Naive thymus-derived CD8-positive, alpha-beta T cell (primary cell): ENCODE data around the gene TTC28. TPM values are rescaled to one million over a fixed set of nuclear protein-coding genes. Genes with fewer than 3 reads are reported as not detected.

Experiments used
- ATAC-seq, 2 donors: fragments of 150-1000 bp; cut with Tn5 transposase in 1 of 2; sonication (Bioruptor Pico), chemical (Tn5 transposase) in 1 of 2; 1 replicate in 1 of 2; 2 replicates in 1 of 2; pipeline ENCODE4 v1.10.0; 2021; ENCODE audit warnings: mild to moderate bottlenecking in 2 of 2, moderate library complexity in 2 of 2
- POLR2A ChIA-PET: fragments of 350-600 bp; sonication (Branson Sonifier 250); formaldehyde crosslinking; loops from one replicate; lab custom pipeline; 2021; ENCODE audit warnings: antibody characterized with exemption; lab: Charles Lee
- DNase-seq, 10 donors: peaks; one replicate each; pipeline versions ENCODE4 v3.0.0 to v3.0.0-alpha.2; 2020 to 2022
- H3K27ac Mint-ChIP-seq, 10 donors: one replicate each; pipeline ENCODE4 v1.8.0; 2020 to 2022; ENCODE audit warnings: mild to moderate bottlenecking in 10 of 10, mixed read lengths in 10 of 10, moderate library complexity in 4 of 10, inconsistent platforms in 1 of 10
- H3K27me3 Mint-ChIP-seq, 5 donors: one replicate each; pipeline ENCODE4 v1.8.0; 2021 to 2022; ENCODE audit warnings: mixed read lengths in 5 of 5
- H3K36me3 Mint-ChIP-seq, 3 donors: one replicate each; pipeline ENCODE4 v1.8.0; 2020 to 2022; ENCODE audit warnings: mixed read lengths in 3 of 3, mild to moderate bottlenecking in 2 of 3, inconsistent platforms in 1 of 3
- H3K4me1 Mint-ChIP-seq, 4 donors: one replicate each; pipeline ENCODE4 v1.8.0; 2021 to 2022; ENCODE audit warnings: mixed read lengths in 4 of 4
- H3K4me3 Mint-ChIP-seq, 10 donors: one replicate each; pipeline ENCODE4 v1.8.0; 2020 to 2022; ENCODE audit warnings: mild to moderate bottlenecking in 10 of 10, mixed read lengths in 10 of 10, moderate library complexity in 6 of 10, inconsistent platforms in 1 of 10
- H3K9me3 Mint-ChIP-seq, 9 donors: one replicate each; pipeline ENCODE4 v1.8.0; 2020 to 2022; ENCODE audit warnings: mixed read lengths in 9 of 9, mild to moderate bottlenecking in 3 of 9, inconsistent platforms in 1 of 9, moderate library complexity in 1 of 9
- polyA plus RNA-seq, 3 donors: library from polyadenylated mRNA; unstranded; fragments of 300-500 nt; fragmentation: Illumina TruSeq; gene quantifications; one replicate each; pipeline ENCODE4 v1.2.3, GENCODE V29; 2021
- total RNA-seq, 8 experiments: library from RNA in 2 of 8; stranded (reverse) in 2 of 8; gene quantifications; one replicate each; pipeline ENCODE4 v1.2.3 and lab custom pipeline; 2021 to 2026

The TTC28 gene
- total and polyA plus RNA-seq, 5 experiments from 2014 or later = 0.44 to 6.4 (median 1.3) TPM

DNA sequence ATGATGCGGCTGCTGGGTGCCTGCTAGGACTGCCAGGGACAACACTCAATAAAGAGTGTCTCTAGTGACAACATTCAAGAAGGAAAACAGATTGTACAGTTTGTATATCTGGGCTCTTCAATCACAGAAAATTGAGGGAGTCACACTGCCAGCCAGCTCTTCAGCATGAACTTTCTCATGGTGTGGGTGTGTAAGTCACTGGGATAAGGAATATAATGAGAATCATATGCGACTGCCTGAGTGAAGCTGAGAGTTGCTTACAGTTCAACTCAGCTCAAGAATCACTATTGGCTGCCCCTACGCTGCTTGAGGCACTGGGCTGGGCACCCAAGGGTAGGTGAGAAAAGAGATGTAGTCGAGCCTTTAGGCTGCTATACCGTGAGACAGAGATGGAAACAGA lies 432.5 kb downstream of the TTC28 start:
- no peaks in the 10 kb centered on the region for H3K9me3 Mint-ChIP-seq
- POLR2A ChIA-PET = no interaction called here
- no peak overlapping the region for H3K4me3 Mint-ChIP-seq
- H3K36me3 Mint-ChIP-seq = no peaks in the 10 kb centered on the region
- no peak overlapping the region for H3K27ac Mint-ChIP-seq
- peaks cover 0 to 6% (median 0%) of the 10 kb centered on the region in 5 donors for H3K27me3 Mint-ChIP-seq
- ATAC-seq (no peak), DNase-seq (no peak)
- H3K4me1 Mint-ChIP-seq = peaks cover 0 to 2% (median 0%) of the 10 kb centered on the region in 4 donors

DNA sequence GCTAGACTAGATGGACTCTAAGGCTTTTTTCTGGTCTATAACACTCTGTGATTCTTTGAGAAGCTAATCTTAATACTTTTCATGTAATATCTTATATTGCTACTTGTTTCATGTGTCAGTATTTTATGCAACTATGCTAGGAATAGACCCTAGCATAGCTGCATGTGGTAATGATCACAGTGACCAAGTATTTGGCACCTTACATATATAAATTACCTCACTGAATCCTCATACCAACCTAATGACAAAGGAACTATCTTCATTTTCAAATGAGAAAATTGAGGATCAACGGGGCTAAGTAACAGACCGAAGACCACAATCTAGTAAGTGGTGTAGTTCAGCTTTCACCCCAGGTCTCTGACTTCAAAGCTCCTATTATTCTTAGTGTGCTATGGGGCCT lies 433.2 kb downstream of the TTC28 start:
- POLR2A ChIA-PET = no interaction called here
- DNase-seq = no peak
- H3K4me1 Mint-ChIP-seq = peaks cover 0 to 2% (median 0%) of the 10 kb centered on the region in 4 donors
- no peaks in the 10 kb centered on the region for H3K9me3 Mint-ChIP-seq
- no peak overlapping the region for H3K27ac Mint-ChIP-seq
- no peak overlapping the region for H3K4me3 Mint-ChIP-seq
- H3K27me3 Mint-ChIP-seq = peaks cover 0 to 7% (median 0%) of the 10 kb centered on the region in 5 donors
- H3K36me3 Mint-ChIP-seq = no peaks in the 10 kb centered on the region
- no peak for ATAC-seq

DNA sequence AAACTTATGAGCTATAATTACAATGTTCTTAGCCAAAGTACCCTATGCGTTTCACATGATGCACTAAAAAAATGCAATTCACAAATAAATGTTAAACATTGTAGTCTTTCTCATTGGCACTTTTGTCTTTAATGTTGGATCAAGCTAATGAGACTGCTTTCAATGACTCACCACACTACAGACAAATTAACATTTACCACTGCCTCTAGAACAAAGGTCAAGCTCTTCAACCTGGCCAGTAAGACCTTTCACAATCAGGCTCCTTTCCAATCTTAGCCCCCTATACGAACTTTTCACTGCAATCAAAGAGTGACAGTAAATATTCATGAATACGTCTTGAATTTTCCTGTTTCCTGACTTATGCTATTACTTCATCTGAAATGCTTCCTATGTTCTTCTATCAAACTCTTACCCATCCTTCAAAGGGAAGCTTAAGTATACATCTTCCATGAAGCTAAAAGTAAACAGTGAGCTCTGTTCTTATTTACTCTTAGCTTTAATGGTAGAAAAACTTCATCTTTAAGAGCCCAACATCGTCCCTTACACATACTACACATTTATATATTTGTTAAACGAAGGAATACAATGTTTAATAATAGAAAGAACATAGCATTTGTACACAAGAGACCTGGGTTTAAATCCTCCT lies 433.9 kb downstream of the TTC28 start:
- H3K27ac Mint-ChIP-seq = no peak overlapping the region
- no peaks in the 10 kb centered on the region for H3K36me3 Mint-ChIP-seq
- H3K27me3 Mint-ChIP-seq = peaks cover 0 to 7% (median 0%) of the 10 kb centered on the region in 5 donors
- no peak for ATAC-seq
- POLR2A ChIA-PET = no interaction called here
- H3K4me3 Mint-ChIP-seq = no peak overlapping the region
- no peaks in the 10 kb centered on the region for H3K9me3 Mint-ChIP-seq
- peaks cover 0 to 2% (median 0%) of the 10 kb centered on the region in 4 donors for H3K4me1 Mint-ChIP-seq
- DNase-seq = no peak

DNA sequence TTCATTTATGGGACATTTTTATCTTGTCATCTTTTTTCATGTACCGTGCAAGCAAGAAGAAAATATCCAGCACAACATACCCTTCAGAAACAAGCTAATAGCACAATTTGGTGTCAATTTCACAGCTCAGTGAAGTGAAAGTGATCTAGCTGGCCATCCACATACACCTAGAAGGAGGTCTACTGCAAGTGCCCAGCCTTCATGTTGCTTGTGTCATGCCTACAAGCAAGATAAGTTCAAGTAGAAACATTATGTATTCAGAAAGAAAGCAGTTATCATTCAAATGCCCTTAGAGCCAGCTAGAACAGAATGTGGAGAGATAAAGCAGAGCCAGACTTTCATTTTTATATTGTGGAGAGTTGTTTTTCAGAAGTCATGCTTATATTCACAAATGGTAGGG lies 434.9 kb downstream of the TTC28 start:
- peaks cover 0 to 8% (median 0%) of the 10 kb centered on the region in 5 donors for H3K27me3 Mint-ChIP-seq
- peaks cover 0 to 2% (median 0%) of the 10 kb centered on the region in 4 donors for H3K4me1 Mint-ChIP-seq
- no peak overlapping the region for H3K4me3 Mint-ChIP-seq
- H3K9me3 Mint-ChIP-seq = no peaks in the 10 kb centered on the region
- no peak for ATAC-seq
- no peak overlapping the region for H3K27ac Mint-ChIP-seq
- POLR2A ChIA-PET = no interaction called here
- H3K36me3 Mint-ChIP-seq = no peaks in the 10 kb centered on the region
- DNase-seq = no peak

DNA sequence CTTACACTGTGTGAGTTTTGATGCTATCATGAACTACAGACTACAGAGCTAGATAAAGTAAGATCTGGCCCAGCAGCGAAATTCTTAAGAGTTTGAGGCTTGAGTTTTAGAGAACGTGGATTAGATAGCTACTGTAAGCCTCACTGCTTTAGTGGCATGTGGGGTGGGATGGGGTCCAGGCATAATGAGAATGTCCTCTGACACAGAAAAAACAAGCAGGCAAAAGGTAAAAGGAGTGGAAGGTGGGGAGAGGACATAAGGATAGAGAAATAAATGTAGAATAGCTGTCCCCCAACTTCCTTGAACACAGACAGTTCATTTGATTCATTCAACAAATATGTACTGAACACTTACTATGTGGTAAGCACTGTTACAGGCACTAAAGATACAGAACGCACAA lies 436.1 kb downstream of the TTC28 start:
- DNase-seq (no peak), ATAC-seq (no peak)
- no peaks in the 10 kb centered on the region for H3K36me3 Mint-ChIP-seq
- POLR2A ChIA-PET = no interaction called here
- H3K4me1 Mint-ChIP-seq = peaks cover 0 to 2% (median 0%) of the 10 kb centered on the region in 4 donors
- H3K27me3 Mint-ChIP-seq = peaks cover 0 to 8% (median 0%) of the 10 kb centered on the region in 5 donors
- no peak overlapping the region for H3K4me3 Mint-ChIP-seq
- peaks cover 0 to 5% (median 0%) of the 10 kb centered on the region in 9 donors for H3K9me3 Mint-ChIP-seq
- H3K27ac Mint-ChIP-seq = no peak overlapping the region

DNA sequence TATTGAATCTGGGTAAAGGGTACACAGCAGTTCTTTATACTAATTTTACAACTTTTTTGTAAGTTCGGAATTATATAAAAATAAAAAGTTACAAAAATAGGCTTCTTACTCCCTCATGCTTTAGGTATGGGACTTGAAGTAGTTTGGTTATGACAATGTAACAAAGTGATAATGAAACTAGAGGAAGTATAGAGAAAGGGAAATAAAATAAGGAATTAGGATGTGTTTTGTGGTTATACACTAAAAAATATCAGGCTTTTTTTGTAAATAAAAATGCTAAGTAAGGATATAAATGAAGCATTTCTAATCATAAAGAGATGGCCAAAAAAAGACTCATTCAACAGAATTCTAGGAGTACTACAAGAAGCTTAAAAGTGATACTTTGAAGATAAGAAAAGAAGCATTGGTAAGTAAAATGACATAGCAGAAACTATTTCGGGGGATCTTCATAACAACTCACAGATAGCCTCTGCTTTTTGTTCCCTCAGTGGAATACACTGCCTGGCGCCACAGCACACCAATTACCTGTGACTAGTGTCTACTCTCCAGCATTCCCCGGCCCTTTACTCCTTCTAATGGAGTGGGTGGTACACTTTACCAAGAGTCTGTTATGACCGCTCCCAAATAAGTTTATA lies 437.9 kb downstream of the TTC28 start:
- ATAC-seq (no peak), DNase-seq (no peak)
- peaks cover 0 to 10% (median 2%) of the 10 kb centered on the region in 5 donors for H3K27me3 Mint-ChIP-seq
- no peaks in the 10 kb centered on the region for H3K36me3 Mint-ChIP-seq
- POLR2A ChIA-PET = no interaction called here
- H3K9me3 Mint-ChIP-seq = peaks cover 0 to 10% (median 0%) of the 10 kb centered on the region in 9 donors
- H3K4me3 Mint-ChIP-seq = no peak overlapping the region
- no peak overlapping the region for H3K27ac Mint-ChIP-seq
- H3K4me1 Mint-ChIP-seq = peaks cover 0 to 2% (median 0%) of the 10 kb centered on the region in 4 donors

DNA sequence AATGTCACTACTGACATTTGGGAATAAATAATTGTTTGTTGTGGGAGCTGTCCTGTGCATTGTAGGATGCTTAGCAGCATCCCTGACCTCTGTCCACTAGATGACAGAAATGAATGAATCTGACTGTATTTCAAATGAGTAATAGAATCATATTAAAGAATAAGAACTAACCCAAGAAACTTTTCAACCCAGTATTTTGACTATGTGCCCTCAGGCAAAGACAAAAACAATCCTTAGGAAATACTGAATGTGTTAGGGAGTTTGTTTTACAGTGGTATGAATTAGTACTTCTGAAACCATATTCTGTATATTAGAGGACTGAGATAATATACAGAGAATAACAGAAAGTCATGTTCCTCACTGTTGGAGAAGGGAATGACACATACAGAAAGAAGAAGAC lies 439.7 kb downstream of the TTC28 start:
- H3K4me1 Mint-ChIP-seq = no peaks in the 10 kb centered on the region
- H3K36me3 Mint-ChIP-seq = no peaks in the 10 kb centered on the region
- no peak overlapping the region for H3K4me3 Mint-ChIP-seq
- POLR2A ChIA-PET = no interaction called here
- no peak for DNase-seq
- peaks cover 0 to 10% (median 0%) of the 10 kb centered on the region in 9 donors for H3K9me3 Mint-ChIP-seq
- no peak overlapping the region for H3K27ac Mint-ChIP-seq
- H3K27me3 Mint-ChIP-seq = peaks cover 0 to 8% (median 2%) of the 10 kb centered on the region in 5 donors
- no peak for ATAC-seq

DNA sequence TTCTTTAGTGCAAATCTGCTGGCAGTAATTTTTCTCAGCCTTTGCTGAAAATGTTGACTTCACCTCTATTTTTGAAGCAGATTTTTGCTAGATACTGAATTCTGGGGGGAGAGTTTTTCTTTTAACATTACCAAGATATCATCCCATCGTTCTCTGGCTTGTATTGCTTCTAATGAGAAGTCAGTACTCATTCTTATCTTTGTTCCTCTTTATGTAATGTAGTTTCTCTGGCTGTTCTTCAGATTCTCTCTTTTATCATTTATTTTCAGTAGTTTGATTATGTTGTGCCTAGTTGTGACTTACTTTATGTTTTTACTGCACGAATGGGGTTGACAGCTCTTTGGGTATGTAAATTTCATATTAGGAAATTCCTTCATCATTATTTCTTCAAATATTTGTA lies 441.9 kb downstream of the TTC28 start:
- Mint-ChIP-seq H3K4me3 (no peak overlapping the region), H3K27me3 (peaks cover 0 to 5% (median 2%) of the 10 kb centered on the region in 5 donors), H3K27ac (no peak overlapping the region), H3K9me3 (peaks cover 0 to 10% (median 0%) of the 10 kb centered on the region in 9 donors), H3K36me3 (no peaks in the 10 kb centered on the region), H3K4me1 (no peaks in the 10 kb centered on the region)
- POLR2A ChIA-PET = no interaction called here
- ATAC-seq (no peak), DNase-seq (no peak)

DNA sequence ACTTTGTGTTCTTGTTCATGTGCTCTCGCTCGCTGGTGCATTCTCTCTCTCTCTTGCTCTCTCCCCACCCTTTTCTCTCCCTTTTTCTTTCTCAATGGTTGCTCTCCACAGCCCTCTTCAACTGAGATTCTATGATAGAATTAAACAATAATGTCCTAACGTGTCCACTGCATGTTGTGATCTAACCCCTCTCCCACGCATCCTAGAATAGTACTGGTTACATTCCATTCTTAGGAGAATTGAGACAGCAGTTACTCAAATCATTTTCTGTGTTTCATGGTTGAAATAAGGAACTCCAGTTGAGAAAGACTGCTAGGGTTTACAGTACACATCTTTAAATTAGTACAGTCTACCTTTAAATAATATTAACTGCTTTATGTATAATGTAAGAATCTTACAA lies 442.5 kb downstream of the TTC28 start:
- POLR2A ChIA-PET = no interaction called here
- Mint-ChIP-seq H3K9me3 (peaks cover 0 to 10% (median 0%) of the 10 kb centered on the region in 9 donors), H3K27me3 (peaks cover 0 to 4% (median 2%) of the 10 kb centered on the region in 5 donors), H3K27ac (no peak overlapping the region), H3K4me3 (no peak overlapping the region), H3K4me1 (no peaks in the 10 kb centered on the region), H3K36me3 (no peaks in the 10 kb centered on the region)
- no peak for DNase-seq
- ATAC-seq = no peak

DNA sequence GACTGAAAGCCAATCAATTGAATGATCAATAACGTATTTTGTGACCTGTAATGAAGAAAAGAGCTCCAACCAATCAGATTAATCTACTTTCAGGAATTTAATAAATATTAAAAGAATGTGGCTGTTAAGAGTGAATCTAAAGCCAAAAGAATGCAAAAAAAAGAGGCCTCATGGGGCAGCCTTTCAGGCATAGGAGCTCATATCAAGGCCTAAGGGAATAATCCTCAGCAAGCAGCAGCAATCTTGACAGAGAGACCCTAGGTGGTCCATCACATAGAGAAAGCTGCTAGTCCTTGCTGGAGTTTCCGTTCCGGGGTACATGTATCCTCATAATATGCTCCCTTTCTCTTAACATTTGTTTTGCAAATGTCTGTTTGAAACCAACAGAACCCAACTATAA lies 447.4 kb downstream of the TTC28 start:
- no peaks in the 10 kb centered on the region for H3K4me1 Mint-ChIP-seq
- no peak overlapping the region for H3K4me3 Mint-ChIP-seq
- DNase-seq (no peak), ATAC-seq (no peak)
- POLR2A ChIA-PET = no interaction called here
- H3K9me3 Mint-ChIP-seq = no peaks in the 10 kb centered on the region
- peaks cover 0 to 3% (median 1%) of the 10 kb centered on the region in 5 donors for H3K27me3 Mint-ChIP-seq
- H3K27ac Mint-ChIP-seq = no peak overlapping the region
- no peaks in the 10 kb centered on the region for H3K36me3 Mint-ChIP-seq

DNA sequence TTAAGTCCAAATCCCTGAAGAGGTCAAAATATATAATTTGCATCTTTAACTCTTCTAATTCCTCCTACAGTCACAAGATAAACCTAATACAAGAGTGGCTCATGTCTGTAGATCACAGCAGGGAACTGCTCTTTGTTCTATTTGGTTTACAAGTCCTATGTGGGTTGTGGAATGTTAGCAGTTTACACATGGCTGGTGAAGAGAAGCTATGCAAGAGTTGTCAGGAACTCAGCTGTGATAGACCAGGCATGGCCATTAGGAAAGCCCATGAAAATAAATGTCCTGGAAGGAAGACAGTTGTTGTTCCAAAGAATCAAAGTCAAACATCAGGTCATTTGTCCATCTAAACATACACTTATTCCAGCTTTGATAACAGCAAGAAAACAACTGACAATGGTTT lies 448.2 kb downstream of the TTC28 start:
- no peaks in the 10 kb centered on the region for H3K9me3 Mint-ChIP-seq
- peaks cover 0 to 3% (median 0%) of the 10 kb centered on the region in 5 donors for H3K27me3 Mint-ChIP-seq
- ATAC-seq (no peak), DNase-seq (no peak)
- no peak overlapping the region for H3K27ac Mint-ChIP-seq
- no peaks in the 10 kb centered on the region for H3K36me3 Mint-ChIP-seq
- POLR2A ChIA-PET = no interaction called here
- H3K4me1 Mint-ChIP-seq = no peaks in the 10 kb centered on the region
- H3K4me3 Mint-ChIP-seq = no peak overlapping the region

DNA sequence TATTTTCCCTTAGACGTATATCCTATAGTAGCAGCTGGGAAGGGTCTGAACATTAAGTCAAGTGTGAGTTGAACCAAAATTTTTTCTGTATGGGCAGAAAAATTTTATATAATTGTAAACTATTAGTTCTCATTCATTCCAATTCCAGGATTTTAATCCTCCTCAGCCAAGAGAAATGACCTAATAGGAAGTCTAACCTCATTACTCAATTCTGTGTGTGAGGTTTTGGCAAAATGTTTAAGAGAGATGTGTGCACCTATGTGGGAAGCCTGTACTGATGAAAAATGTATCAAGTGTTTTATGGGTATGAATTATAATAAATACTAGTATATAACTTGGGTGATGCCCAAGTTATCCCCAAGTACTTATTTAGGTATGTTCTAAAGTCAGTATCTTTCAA lies 449.0 kb downstream of the TTC28 start:
- no peak overlapping the region for H3K4me3 Mint-ChIP-seq
- no peak overlapping the region for H3K27ac Mint-ChIP-seq
- DNase-seq = no peak
- H3K9me3 Mint-ChIP-seq = no peaks in the 10 kb centered on the region
- no peak for ATAC-seq
- POLR2A ChIA-PET = no interaction called here
- peaks cover 0 to 3% (median 0%) of the 10 kb centered on the region in 5 donors for H3K27me3 Mint-ChIP-seq
- H3K36me3 Mint-ChIP-seq = no peaks in the 10 kb centered on the region
- H3K4me1 Mint-ChIP-seq = no peaks in the 10 kb centered on the region

DNA sequence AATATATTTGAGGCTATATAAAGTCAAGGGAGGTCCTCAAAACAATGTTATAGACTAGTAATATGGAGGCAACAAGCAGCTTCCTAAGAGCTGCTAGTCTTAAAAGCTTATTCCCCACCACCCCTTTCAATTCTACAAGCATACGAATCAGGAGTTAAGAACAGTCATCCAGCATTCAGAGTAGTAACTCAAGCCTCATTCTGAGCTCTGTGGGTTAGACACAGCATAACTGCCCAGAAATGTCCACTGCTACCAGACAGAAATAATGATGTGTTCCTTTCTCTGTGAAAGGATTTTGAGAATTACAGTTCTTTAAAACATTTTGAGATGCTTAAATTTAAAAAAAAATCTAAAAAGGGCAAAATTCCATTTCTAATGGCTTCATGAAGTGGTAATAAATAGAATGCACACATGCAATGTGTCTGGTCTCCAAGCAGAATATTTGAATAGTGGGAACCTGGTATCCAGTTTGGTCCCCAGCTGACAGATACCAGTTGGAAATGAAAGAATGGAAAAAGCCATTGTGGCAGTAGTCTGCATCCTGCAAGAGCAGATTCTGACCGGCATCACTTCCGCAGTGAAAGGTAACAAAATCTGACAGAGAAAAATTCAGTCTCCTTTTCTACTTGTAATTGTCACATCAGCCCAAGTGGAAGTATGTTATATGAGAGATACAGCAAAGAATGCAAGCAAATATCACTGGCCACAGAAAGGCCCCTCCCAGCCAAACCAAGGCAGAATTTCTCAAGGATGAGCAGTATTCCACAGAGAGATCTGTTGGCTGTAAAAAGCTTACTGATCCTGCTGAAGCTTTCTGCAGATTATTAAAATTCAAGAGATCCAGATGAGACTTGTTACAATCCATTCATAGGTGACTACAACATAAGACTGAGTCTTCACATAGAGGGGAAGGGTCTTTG lies 449.8 kb downstream of the TTC28 start:
- H3K36me3 Mint-ChIP-seq = no peaks in the 10 kb centered on the region
- no peaks in the 10 kb centered on the region for H3K9me3 Mint-ChIP-seq
- ATAC-seq (no peak), DNase-seq (no peak)
- peaks cover 0 to 3% (median 0%) of the 10 kb centered on the region in 5 donors for H3K27me3 Mint-ChIP-seq
- POLR2A ChIA-PET = no interaction called here
- no peak overlapping the region for H3K27ac Mint-ChIP-seq
- no peak overlapping the region for H3K4me3 Mint-ChIP-seq
- H3K4me1 Mint-ChIP-seq = no peaks in the 10 kb centered on the region
